DMS53 treated with DMSO at 0.1 percent for 48 hours (cell line): ENCODE measurements around the gene ZNF681.
"Not testable (repeated sequence)": the region's sequence is repeated elsewhere in the genome, so short reads cannot be mapped to it uniquely, and the experiment has no call there.

Source experiments
- DNase-seq: peaks from one replicate; lab custom pipeline; 2025; ENCODE audit not compliant: unreplicated experiment; lab: John Stamatoyannopoulos, UW

Gene ZNF681

DNA sequence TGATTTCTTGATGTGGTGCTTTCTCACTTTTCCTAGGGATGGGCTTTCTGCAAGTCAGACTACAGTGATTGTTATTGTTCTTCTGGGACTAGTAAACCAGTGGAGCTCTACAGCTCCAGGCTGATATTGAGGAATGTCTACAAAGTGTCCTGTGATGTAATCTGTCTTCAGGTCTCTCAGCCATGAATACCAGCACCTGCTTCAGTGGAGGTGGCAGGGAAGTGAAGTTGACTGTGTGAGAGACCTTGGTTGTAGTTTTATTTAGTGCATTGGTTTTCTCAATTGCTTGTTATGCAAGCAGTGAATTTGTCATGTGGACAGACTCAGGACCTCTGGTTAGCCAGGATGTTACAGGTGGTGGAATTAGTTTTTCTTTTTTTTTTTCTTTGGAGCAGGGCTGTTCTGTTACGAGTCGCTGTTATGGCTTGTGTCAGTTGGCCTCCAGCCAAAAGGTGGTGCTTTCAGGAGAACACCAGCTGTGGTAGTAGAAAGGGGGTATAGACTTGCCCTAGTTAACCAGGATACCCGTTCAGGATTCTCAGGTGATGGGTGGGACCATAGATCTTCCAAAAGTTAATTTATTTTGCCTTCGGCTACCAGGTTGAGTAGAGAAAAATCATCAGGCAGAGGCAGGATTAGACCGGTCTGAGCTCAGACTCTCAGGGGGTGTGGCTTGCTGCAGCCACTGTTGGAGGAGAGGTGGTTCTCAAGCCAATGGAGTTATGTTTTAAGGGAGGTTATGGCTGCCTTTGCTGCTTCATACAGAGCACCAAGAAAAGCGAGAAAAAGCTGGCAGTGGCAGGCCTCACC lies 59.8 kb downstream of the ZNF681 start:
- DNase-seq: no peak

DNA sequence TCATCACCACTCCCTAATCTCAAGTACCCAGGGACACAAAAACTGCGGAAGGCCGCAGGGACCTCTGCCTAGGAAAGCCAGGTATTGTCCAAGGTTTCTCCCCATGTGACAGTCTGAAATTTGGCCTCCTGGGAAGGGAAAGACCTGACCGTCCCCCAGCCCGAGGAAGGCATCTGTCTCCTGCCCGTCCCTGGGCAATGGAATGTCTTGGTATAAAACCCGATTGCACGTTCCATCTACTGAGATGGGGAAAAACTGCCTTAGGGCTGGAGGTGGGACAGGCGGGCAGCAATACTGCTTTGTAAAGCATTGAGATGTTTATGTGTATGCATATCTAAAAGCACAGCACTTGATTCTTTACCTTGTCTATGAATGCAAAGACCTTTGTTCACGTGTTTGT lies 65.8 kb downstream of the ZNF681 start:
- not testable (repeated sequence) for DNase-seq
